Measurements from ENCODE around the gene AQP12B. TPM values are rescaled to one million over a fixed set of nuclear protein-coding genes. Genes with fewer than 3 reads are reported as not detected.

Gene AQP12B
- total and polyA plus RNA-seq, 2 of the 13 experiments (the other 11 are each of a cell fraction or from before 2014, with no cell fraction given): not detected

- TF ChIP-seq HOXA3 (CRISPR knock-in tag; IDR thresholded peaks at IDR 0.05) (peak; percentile 89), PITX1 (CRISPR knock-in tag; IDR thresholded peaks at IDR 0.05) (peak; percentile 84), THRA (CRISPR knock-in tag; IDR thresholded peaks at IDR 0.05; ENCODE audit: borderline replicate concordance) (peak; percentile 73; the same call in 1 of the 2 replicates), HOXA5 (CRISPR knock-in tag; IDR thresholded peaks at IDR 0.05) (peak; percentile 58; the same call in 1 of the 2 replicates), RORA (CRISPR knock-in tag; IDR thresholded peaks at IDR 0.05) (no peak), HMGXB4 (CRISPR knock-in tag; IDR thresholded peaks at IDR 0.05; ENCODE audit: borderline replicate concordance in 1 of 2, low read depth in 1 of 2) (peak; percentile 58 to 71; a peak in 2 of 4 replicates), TRIM22 (IDR thresholded peaks at IDR 0.05) (no peak), ZNF646 (CRISPR knock-in tag; IDR thresholded peaks at IDR 0.05) (no peak), KDM6A (CRISPR knock-in tag; IDR thresholded peaks at IDR 0.05; ENCODE audit: low read depth) (peak; percentile 86), ELF4 (CRISPR knock-in tag; IDR thresholded peaks at IDR 0.05; ENCODE audit: borderline replicate concordance) (0 out of 2 replicates have a peak, but pooled peaks have one; percentile 32), RCOR2 (CRISPR knock-in tag; IDR thresholded peaks at IDR 0.05) (peak; percentile 63), ZNF788 (CRISPR knock-in tag; IDR thresholded peaks at IDR 0.05; ENCODE audit: borderline replicate concordance) (peak; percentile 82; the same call in 1 of the 2 replicates), MIER2 (CRISPR knock-in tag; IDR thresholded peaks at IDR 0.05) (no peak), ZNF276 (CRISPR knock-in tag; IDR thresholded peaks at IDR 0.05; ENCODE audit: low read depth) (no peak)
Measured at GRCh38 chr2:240626531-240627300, 56.0 kb downstream of the AQP12B start (continued).

Data from HepG2 (cell line).